ENCODE results near the gene ZNF436. TPM values are rescaled to one million over a fixed set of nuclear protein-coding genes. Genes with fewer than 3 reads are reported as not detected.
"Not testable (repeated sequence)": the region's sequence is repeated elsewhere in the genome, so short reads cannot be mapped to it uniquely, and the experiment has no call there.

Gene ZNF436
- total RNA-seq, 1 donor from 2014 or later: 26.0 TPM

DNA sequence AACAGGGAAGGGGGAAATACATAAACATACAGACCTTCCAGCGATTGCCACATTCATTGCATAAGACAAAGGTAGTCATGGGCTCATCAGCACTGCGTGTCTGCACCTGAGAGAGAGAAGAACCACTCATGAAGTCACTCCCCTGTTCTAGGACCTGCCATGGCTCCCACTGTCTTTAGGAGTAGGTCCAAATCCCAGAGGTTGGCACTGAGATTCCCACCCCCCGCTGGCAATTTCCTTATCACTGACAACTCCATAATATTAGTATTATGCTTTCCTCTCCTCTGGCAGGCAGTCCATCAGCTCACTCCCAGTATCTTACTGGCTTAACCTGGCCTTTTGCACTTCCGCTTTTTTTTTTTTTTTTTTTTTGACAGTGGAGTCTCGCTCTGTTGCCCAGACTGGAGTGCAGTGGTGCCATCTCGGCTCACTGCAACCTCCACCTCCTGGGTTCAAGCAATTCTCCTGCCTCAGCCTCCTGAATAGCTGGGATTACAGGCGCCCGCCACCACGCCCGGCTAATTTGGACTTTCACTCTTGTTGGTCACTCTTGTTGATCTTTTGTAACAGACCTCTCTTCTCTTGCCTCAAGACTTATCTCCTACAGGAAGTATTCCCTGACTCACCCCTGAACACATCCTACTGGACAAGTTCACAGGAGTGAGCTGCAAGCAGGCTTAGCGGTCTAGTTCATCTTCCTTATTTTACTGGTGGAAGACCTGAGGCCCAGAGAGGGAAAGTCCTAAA lies 14.8 kb upstream of the ZNF436 start:
- Mint-ChIP-seq H3K9me3 (ENCODE audit: unreplicated experiment) (no peaks in the 10 kb centered on the region), H3K27me3 (ENCODE audit: unreplicated experiment) (peaks cover 4% of the 10 kb centered on the region), H3K4me3 (ENCODE audit: unreplicated experiment) (peak overlapping the region; percentile 42), H3K4me1 (ENCODE audit: unreplicated experiment) (peaks cover 41% of the 10 kb centered on the region), H3K36me3 (ENCODE audit: low read depth, unreplicated experiment) (peaks cover 18% of the 10 kb centered on the region), H3K27ac (ENCODE audit: unreplicated experiment) (no peak overlapping the region)
- TF ChIP-seq, protein P1, sequence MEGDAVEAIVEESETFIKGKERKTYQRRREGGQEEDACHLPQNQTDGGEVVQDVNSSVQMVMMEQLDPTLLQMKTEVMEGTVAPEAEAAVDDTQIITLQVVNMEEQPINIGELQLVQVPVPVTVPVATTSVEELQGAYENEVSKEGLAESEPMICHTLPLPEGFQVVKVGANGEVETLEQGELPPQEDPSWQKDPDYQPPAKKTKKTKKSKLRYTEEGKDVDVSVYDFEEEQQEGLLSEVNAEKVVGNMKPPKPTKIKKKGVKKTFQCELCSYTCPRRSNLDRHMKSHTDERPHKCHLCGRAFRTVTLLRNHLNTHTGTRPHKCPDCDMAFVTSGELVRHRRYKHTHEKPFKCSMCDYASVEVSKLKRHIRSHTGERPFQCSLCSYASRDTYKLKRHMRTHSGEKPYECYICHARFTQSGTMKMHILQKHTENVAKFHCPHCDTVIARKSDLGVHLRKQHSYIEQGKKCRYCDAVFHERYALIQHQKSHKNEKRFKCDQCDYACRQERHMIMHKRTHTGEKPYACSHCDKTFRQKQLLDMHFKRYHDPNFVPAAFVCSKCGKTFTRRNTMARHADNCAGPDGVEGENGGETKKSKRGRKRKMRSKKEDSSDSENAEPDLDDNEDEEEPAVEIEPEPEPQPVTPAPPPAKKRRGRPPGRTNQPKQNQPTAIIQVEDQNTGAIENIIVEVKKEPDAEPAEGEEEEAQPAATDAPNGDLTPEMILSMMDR (IDR thresholded peaks at IDR 0.05; ENCODE audit: unreplicated experiment): no peak
- no peak for DNase-seq (ENCODE audit: low spot score)

DNA sequence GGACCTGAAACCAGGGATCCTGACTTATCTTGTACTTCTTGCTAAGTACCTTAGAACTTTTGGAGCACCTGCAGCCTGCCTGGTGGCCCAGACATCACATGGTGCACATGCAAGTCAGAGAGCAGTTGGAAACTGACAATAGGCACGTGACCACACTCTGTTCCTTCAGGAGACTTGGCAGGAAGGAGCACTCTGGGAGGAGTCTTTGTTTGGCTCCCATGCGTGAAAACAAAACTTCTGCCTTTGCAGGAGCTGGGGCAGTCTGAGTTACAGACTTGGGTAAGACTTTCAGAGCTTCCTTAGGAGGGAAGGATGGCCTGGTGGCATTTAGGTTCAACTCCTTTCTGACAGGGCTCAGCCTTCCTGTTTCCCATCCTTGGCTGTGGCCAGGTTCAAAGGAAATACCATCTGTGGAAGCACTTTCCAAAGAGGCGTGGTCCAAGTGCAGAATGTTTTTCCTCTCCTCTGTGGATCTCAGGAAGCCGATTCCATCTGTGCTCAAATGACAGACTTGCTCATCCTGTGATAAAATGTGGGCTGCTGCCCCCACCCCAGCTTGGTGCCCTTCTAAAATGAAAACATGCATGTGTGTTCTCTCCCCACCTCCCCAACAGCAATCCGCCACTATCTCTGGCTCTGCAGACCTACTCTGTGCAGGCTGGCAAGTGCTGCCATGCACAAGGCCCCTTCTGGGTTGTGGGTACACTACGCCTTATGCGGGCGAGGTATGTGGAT lies 14.1 kb upstream of the ZNF436 start:
- TF ChIP-seq, protein P1 (IDR thresholded peaks at IDR 0.05; ENCODE audit: unreplicated experiment): no peak
- Mint-ChIP-seq H3K9me3 (ENCODE audit: unreplicated experiment) (no peaks in the 10 kb centered on the region), H3K27ac (ENCODE audit: unreplicated experiment) (no peak overlapping the region), H3K36me3 (ENCODE audit: low read depth, unreplicated experiment) (peaks cover 18% of the 10 kb centered on the region), H3K27me3 (ENCODE audit: unreplicated experiment) (peaks cover 4% of the 10 kb centered on the region), H3K4me1 (ENCODE audit: unreplicated experiment) (peaks cover 46% of the 10 kb centered on the region), H3K4me3 (ENCODE audit: unreplicated experiment) (peak overlapping the region; percentile 42)
- peak; percentile 17 for DNase-seq (ENCODE audit: low spot score)

DNA sequence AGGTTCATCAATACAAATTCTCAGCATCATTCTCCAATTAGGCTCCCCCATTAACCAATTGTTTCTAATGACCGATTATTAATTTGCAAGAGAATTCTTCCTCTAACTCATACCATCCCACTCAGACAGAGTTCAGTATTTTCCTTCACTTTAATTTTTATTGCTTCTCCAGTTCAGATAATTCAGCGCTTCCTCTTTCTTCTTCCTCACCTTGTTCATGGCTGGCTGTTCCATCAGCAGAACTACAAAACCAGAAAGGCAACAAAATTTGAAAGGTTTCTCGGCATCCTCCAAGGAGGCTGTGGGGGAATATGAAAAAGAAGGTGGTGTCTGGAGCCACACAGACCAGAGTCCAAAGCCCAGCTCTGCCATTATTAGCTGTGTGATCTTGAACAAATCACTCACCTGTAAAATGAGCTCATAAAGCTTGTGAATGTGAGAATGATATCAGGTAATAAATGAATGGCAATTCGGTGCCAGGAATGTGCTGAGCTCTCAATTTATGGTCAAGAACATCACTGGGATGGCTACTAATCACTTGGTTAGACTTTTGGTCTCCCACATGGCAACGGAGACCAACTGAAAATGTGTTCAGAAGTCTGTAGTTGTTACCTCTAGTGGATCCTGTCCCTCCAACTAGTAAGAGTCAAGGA lies 11.7 kb upstream of the ZNF436 start:
- no peak overlapping the region for H3K4me3 Mint-ChIP-seq (ENCODE audit: unreplicated experiment)

DNA sequence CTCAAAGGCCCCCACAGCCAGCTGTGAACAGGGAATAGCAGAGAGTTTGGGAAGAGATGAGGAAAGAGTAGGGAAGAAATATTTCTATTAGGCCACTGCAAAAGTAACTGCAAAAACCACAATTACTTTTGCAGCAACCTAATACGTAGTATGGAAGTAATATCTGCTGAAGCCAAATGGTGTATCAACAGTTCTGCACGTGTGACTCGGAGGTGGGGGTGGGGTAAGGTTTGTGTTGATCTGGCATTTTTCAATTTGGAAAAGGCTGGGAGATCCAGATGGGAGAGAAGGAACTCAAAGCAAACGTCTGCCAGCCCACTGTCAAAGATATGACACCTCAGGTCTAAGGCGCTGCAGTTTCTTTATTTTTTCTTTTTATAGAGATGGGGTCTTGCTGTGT lies 11.1 kb upstream of the ZNF436 start:
- H3K36me3 Mint-ChIP-seq (ENCODE audit: low read depth, unreplicated experiment): peaks cover 15% of the 10 kb centered on the region
- no peak for DNase-seq (ENCODE audit: low spot score)

More for the DNA sequence above, 11.7 kb upstream of the ZNF436 start:
- TF ChIP-seq, protein P1 (IDR thresholded peaks at IDR 0.05; ENCODE audit: unreplicated experiment): no peak
- DNase-seq (ENCODE audit: low spot score): no peak
- Mint-ChIP-seq H3K27me3 (ENCODE audit: unreplicated experiment) (peaks cover 3% of the 10 kb centered on the region), H3K4me1 (ENCODE audit: unreplicated experiment) (peaks cover 49% of the 10 kb centered on the region), H3K36me3 (ENCODE audit: low read depth, unreplicated experiment) (peaks cover 15% of the 10 kb centered on the region), H3K9me3 (ENCODE audit: unreplicated experiment) (no peaks in the 10 kb centered on the region), H3K27ac (ENCODE audit: unreplicated experiment) (no peak overlapping the region)

DNA sequence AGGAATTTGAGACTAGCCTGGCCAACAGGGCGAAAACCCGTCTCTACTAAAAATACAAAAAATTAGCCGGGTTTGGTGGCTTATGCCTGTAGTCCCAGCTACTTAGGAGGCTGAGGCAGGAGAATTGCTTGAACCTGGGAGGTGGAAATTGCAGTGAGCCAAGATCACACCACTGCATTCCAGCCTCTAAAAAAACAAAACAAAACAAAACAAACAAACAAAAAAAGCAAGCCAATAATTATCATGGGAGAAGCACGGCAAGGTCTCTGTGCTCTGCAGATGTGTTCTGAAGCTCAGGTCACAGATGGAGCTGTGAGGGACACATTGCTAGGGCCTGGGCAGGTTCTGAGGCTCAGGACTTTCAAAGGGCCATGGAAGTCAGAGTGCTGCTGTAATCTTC lies 10.6 kb upstream of the ZNF436 start:
- not testable (repeated sequence) for H3K4me3 Mint-ChIP-seq (ENCODE audit: unreplicated experiment); H3K9me3 Mint-ChIP-seq (ENCODE audit: unreplicated experiment); H3K27ac Mint-ChIP-seq (ENCODE audit: unreplicated experiment); H3K27me3 Mint-ChIP-seq (ENCODE audit: unreplicated experiment); DNase-seq (ENCODE audit: low spot score)
- Mint-ChIP-seq H3K36me3 (ENCODE audit: low read depth, unreplicated experiment) (peaks cover 15% of the 10 kb centered on the region), H3K4me1 (ENCODE audit: unreplicated experiment) (peaks cover 47% of the 10 kb centered on the region)

More for the DNA sequence above, 11.1 kb upstream of the ZNF436 start:
- no peaks in the 10 kb centered on the region for H3K9me3 Mint-ChIP-seq (ENCODE audit: unreplicated experiment)
- TF ChIP-seq, protein P1 (IDR thresholded peaks at IDR 0.05; ENCODE audit: unreplicated experiment): no peak
- no peak overlapping the region for H3K27ac Mint-ChIP-seq (ENCODE audit: unreplicated experiment)
- peaks cover 3% of the 10 kb centered on the region for H3K27me3 Mint-ChIP-seq (ENCODE audit: unreplicated experiment)
- H3K4me3 Mint-ChIP-seq (ENCODE audit: unreplicated experiment): no peak overlapping the region
- H3K4me1 Mint-ChIP-seq (ENCODE audit: unreplicated experiment): peaks cover 49% of the 10 kb centered on the region

All from endothelial cell (in vitro differentiated cells).